ENCODE data around the gene LUZP1. TPM values are rescaled to one million over a fixed set of nuclear protein-coding genes. Genes with fewer than 3 reads are reported as not detected.

Gene LUZP1
- total and polyA plus RNA-seq, 4 donors = 2.6 to 9.3 (median 5.1) TPM

DNA sequence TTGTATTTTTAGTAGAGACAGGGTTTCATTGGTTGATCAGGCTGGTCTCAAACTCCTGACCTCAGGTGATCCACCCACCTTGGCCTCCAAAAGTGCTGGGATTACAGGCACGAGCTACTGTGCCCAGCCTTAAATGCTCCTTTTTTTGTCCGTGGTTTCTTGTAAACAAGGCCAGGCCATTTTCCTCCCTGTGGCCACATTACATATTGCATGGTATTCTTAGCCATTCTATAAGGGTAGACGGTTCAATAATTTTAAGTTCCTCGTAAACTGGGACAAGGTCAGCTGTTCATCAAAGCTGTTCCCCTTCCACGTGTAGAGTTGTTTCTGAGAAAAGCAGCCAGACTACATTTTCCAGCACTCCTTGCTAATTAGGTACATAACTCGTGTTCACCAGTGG is 10.3 kb upstream of the LUZP1 start:
- H3K36me3 ChIP-seq (ENCODE audit: control insufficient read depth in 4 of 4, insufficient read depth in 3 of 4, low read depth in 1 of 4, low read length in 3 of 4) = no peaks in the 10 kb centered on the region
- H3K27me3 ChIP-seq (ENCODE audit: control insufficient read depth in 4 of 4, insufficient read depth in 4 of 4, low read length in 3 of 4) = no peaks in the 10 kb centered on the region
- TF ChIP-seq ATF3 (IDR thresholded peaks at IDR 0.05) = no peak
- TF ChIP-seq SP1 (IDR thresholded peaks at IDR 0.05) = no peak
- TF ChIP-seq, protein P1, sequence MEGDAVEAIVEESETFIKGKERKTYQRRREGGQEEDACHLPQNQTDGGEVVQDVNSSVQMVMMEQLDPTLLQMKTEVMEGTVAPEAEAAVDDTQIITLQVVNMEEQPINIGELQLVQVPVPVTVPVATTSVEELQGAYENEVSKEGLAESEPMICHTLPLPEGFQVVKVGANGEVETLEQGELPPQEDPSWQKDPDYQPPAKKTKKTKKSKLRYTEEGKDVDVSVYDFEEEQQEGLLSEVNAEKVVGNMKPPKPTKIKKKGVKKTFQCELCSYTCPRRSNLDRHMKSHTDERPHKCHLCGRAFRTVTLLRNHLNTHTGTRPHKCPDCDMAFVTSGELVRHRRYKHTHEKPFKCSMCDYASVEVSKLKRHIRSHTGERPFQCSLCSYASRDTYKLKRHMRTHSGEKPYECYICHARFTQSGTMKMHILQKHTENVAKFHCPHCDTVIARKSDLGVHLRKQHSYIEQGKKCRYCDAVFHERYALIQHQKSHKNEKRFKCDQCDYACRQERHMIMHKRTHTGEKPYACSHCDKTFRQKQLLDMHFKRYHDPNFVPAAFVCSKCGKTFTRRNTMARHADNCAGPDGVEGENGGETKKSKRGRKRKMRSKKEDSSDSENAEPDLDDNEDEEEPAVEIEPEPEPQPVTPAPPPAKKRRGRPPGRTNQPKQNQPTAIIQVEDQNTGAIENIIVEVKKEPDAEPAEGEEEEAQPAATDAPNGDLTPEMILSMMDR (IDR thresholded peaks at IDR 0.05; ENCODE audit: low read depth, low read length, missing input control) = peak; percentile 10
- TF ChIP-seq MAX (IDR thresholded peaks at IDR 0.05) = no peak
- TF ChIP-seq RAD21 (IDR thresholded peaks at IDR 0.05) = peak in 1 of 2 donors; percentile 35
- no peak overlapping the region for H3K9ac ChIP-seq (ENCODE audit: low read depth in 1 of 2, low read length in 2 of 2)
- no peak for DNase-seq (ENCODE audit: low spot score)
- H3K27ac ChIP-seq (ENCODE audit: low read depth in 1 of 2, low read length in 2 of 2) = no peak overlapping the region
- H3K9me3 ChIP-seq (ENCODE audit: control insufficient read depth in 4 of 4, low read length in 3 of 4) = no peaks in the 10 kb centered on the region
- peaks cover 0 to 8% (median 4%) of the 10 kb centered on the region in 4 donors for H3K4me1 ChIP-seq (ENCODE audit: control insufficient read depth in 4 of 4, insufficient read depth in 4 of 4, low read length in 3 of 4)
- WGBS = 64% methylated on average over 6 of the region's 6 CpGs
- no peak overlapping the region for H3K4me3 ChIP-seq (ENCODE audit: low read depth in 1 of 3, low read length in 3 of 3)

DNA sequence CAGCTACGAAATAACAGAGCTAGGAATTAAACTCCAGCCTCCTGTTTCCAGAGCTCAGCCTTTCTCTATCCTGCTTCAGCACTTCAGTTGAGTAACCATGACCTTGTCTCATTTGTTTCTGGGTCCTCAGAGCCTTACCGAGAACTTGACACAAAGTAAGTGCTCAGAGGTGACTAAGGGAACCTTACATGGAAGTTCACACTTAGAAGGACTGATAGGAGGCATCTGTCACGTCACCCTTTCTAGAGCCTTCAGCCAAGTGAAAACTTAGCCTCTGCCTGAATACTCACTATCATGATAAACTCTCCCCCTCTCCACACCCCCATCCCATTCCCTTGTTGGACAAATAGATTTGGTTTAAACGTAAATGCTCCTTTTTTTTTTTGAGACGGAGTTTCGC is 9.8 kb upstream of the LUZP1 start:
- Histone ChIP-seq H3K4me1 (ENCODE audit: control insufficient read depth in 4 of 4, insufficient read depth in 4 of 4, low read length in 3 of 4) (peaks cover 0 to 8% (median 4%) of the 10 kb centered on the region in 4 donors), H3K9me3 (ENCODE audit: control insufficient read depth in 4 of 4, low read length in 3 of 4) (no peaks in the 10 kb centered on the region), H3K27me3 (ENCODE audit: control insufficient read depth in 4 of 4, insufficient read depth in 4 of 4, low read length in 3 of 4) (no peaks in the 10 kb centered on the region), H3K36me3 (ENCODE audit: control insufficient read depth in 4 of 4, insufficient read depth in 3 of 4, low read depth in 1 of 4, low read length in 3 of 4) (no peaks in the 10 kb centered on the region), H3K27ac (ENCODE audit: low read depth in 1 of 2, low read length in 2 of 2) (peak overlapping the region in 1 of 2 donors; percentile 61), H3K4me3 (ENCODE audit: low read depth in 1 of 3, low read length in 3 of 3) (no peak overlapping the region), H3K9ac (ENCODE audit: low read depth in 1 of 2, low read length in 2 of 2) (no peak overlapping the region)
- TF ChIP-seq SP1 (IDR thresholded peaks at IDR 0.05) (no peak), TAF1 (conservative IDR thresholded peaks at IDR 0.05) (no peak), ATF3 (IDR thresholded peaks at IDR 0.05) (no peak), MAX (IDR thresholded peaks at IDR 0.05) (no peak), GABPA (IDR thresholded peaks at IDR 0.05 in 1 of 2, conservative IDR thresholded peaks at IDR 0.05 in 1 of 2) (no peak), RAD21 (IDR thresholded peaks at IDR 0.05) (no peak), FOXA2 (IDR thresholded peaks at IDR 0.05) (no peak), JUND (IDR thresholded peaks at IDR 0.05) (no peak), YY1 (IDR thresholded peaks at IDR 0.05) (no peak), FOXA1 (IDR thresholded peaks at IDR 0.05) (no peak), NR2F2 (IDR thresholded peaks at IDR 0.05) (no peak), RXRA (IDR thresholded peaks at IDR 0.05) (no peak)
- TF ChIP-seq, protein P1 (IDR thresholded peaks at IDR 0.05; ENCODE audit: low read depth, low read length, missing input control) = no peak
- TF ChIP-seq, protein P2, sequence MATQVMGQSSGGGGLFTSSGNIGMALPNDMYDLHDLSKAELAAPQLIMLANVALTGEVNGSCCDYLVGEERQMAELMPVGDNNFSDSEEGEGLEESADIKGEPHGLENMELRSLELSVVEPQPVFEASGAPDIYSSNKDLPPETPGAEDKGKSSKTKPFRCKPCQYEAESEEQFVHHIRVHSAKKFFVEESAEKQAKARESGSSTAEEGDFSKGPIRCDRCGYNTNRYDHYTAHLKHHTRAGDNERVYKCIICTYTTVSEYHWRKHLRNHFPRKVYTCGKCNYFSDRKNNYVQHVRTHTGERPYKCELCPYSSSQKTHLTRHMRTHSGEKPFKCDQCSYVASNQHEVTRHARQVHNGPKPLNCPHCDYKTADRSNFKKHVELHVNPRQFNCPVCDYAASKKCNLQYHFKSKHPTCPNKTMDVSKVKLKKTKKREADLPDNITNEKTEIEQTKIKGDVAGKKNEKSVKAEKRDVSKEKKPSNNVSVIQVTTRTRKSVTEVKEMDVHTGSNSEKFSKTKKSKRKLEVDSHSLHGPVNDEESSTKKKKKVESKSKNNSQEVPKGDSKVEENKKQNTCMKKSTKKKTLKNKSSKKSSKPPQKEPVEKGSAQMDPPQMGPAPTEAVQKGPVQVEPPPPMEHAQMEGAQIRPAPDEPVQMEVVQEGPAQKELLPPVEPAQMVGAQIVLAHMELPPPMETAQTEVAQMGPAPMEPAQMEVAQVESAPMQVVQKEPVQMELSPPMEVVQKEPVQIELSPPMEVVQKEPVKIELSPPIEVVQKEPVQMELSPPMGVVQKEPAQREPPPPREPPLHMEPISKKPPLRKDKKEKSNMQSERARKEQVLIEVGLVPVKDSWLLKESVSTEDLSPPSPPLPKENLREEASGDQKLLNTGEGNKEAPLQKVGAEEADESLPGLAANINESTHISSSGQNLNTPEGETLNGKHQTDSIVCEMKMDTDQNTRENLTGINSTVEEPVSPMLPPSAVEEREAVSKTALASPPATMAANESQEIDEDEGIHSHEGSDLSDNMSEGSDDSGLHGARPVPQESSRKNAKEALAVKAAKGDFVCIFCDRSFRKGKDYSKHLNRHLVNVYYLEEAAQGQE (IDR thresholded peaks at IDR 0.05) = no peak
- 84% methylated on average over 6 of the region's 6 CpGs for WGBS
- no peak for DNase-seq (ENCODE audit: low spot score)

Data from liver (tissue), 9 donors.